MM.1S (cell line): ENCODE measurements around the gene CLOCK.

Source experiments
- DNase-seq: peaks from one replicate; pipeline ENCODE4 v3.0.0-alpha.2; 2015
- H2AFZ ChIP-seq: fragments of 300-600 bp; sonication (generic); 2 replicates; pipeline ENCODE4 v1.6.0; 2016; ENCODE audit warnings: antibody characterized with exemption, low read length
- H3F3A ChIP-seq: fragments of 300-600 bp; sonication (generic); 2 replicates; pipeline ENCODE4 v1.6.1; 2016; ENCODE audit warnings: mild to moderate bottlenecking, antibody characterized with exemption, low read length, moderate library complexity, mixed read lengths; ENCODE audit not compliant: insufficient read depth
- H3K27ac ChIP-seq: fragments of 300-600 bp; sonication (generic); 2 replicates; pipeline ENCODE4 v1.5.1; 2016; ENCODE audit warnings: mild to moderate bottlenecking, low read length
- H3K27me3 ChIP-seq: fragments of 300-600 bp; sonication (generic); replicated peaks from 2 replicates; pipeline ENCODE4 v1.6.0; 2016; ENCODE audit warnings: low read length; ENCODE audit not compliant: insufficient read depth
- H3K36me3 ChIP-seq: fragments of 300-600 bp; sonication (generic); replicated peaks from 2 replicates; pipeline ENCODE4 v1.6.1; 2016; ENCODE audit warnings: mild to moderate bottlenecking, low read length, mixed read lengths; ENCODE audit not compliant: insufficient read depth
- H3K4me1 ChIP-seq: fragments of 300-600 bp; sonication (generic); 2 replicates; pipeline ENCODE4 v1.6.1; 2016; ENCODE audit warnings: low read length, mixed read lengths
- H3K4me2 ChIP-seq: fragments of 300-600 bp; sonication (generic); 2 replicates; pipeline ENCODE4 v1.6.0; 2016; ENCODE audit warnings: low read depth, low read length
- H3K4me3 ChIP-seq: fragments of 300-600 bp; sonication (generic); 2 replicates; pipeline ENCODE4 v1.5.1; 2016; ENCODE audit warnings: low read length, mixed read lengths
- H3K79me2 ChIP-seq: fragments of 300-600 bp; sonication (generic); 2 replicates; pipeline ENCODE4 v1.6.1; 2016; ENCODE audit warnings: mixed run types, low read length, mixed read lengths
- H3K9ac ChIP-seq: fragments of 300-600 bp; sonication (generic); 2 replicates; pipeline ENCODE4 v1.6.1; 2016; ENCODE audit warnings: low read length, mixed read lengths
- H3K9me2 ChIP-seq: fragments of 300-600 bp; sonication (generic); replicated peaks from 2 replicates; pipeline ENCODE4 v1.6.1; 2016; ENCODE audit warnings: mild to moderate bottlenecking, low read length, mixed read lengths; ENCODE audit not compliant: insufficient read depth
- H3K9me3 ChIP-seq: fragments of 300-600 bp; sonication (generic); replicated peaks from 2 replicates; pipeline ENCODE4 v1.6.1; 2016; ENCODE audit warnings: mild to moderate bottlenecking, low read length, mixed read lengths; ENCODE audit not compliant: insufficient read depth
- H4K20me1 ChIP-seq: fragments of 300-600 bp; sonication (generic); 2 replicates; pipeline ENCODE4 v1.6.1; 2016; ENCODE audit warnings: mild to moderate bottlenecking, low read length, moderate library complexity, mixed read lengths; ENCODE audit not compliant: insufficient read depth
- EZH2 ChIP-seq: fragments of 300-600 bp; sonication (generic); optimal IDR thresholded peaks from 2 replicates; pipeline ENCODE3; 2017; ENCODE audit warnings: low read depth, mild to moderate bottlenecking, antibody characterized with exemption, low read length, mixed read lengths
- EZH2phosphoT487 ChIP-seq: fragments of 300-600 bp; sonication (generic); IDR thresholded peaks from 2 replicates; pipeline ENCODE4 v1.6.1; 2018; ENCODE audit warnings: antibody characterized with exemption, low read length
- TF ChIP-seq, protein P1 (sequence below): fragments of 300-600 bp; sonication (generic); IDR thresholded peaks from 2 replicates; pipeline ENCODE4 v1.5.1; 2016; ENCODE audit warnings: antibody characterized with exemption, low read length, mixed read lengths

The CLOCK gene

DNA sequence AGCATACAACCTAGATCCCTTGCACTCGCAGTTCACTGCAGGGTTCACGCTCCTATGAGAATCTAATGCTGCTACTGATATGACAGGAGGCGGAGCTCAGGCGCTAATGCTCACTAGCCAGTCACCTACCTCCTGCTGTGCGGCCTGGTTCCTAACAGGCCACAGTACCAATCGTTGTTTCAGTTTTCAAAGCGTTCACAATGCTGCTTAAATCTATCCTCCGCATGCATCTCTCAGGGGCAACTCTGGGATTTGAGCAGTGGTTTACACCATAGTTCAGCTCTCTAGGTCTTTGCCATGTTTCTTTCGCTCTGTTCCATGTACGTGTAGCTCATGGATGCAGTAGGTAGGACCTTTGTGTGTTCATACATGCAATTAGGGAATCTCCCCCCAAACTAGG is 47.2 kb downstream of the CLOCK start:
- H3F3A ChIP-seq: no peaks in the 10 kb centered on the region
- no peaks in the 10 kb centered on the region for H3K4me1 ChIP-seq
- no peak overlapping the region for H3K4me2 ChIP-seq
- H3K9me2 ChIP-seq: no peaks in the 10 kb centered on the region
- TF ChIP-seq, protein P1, sequence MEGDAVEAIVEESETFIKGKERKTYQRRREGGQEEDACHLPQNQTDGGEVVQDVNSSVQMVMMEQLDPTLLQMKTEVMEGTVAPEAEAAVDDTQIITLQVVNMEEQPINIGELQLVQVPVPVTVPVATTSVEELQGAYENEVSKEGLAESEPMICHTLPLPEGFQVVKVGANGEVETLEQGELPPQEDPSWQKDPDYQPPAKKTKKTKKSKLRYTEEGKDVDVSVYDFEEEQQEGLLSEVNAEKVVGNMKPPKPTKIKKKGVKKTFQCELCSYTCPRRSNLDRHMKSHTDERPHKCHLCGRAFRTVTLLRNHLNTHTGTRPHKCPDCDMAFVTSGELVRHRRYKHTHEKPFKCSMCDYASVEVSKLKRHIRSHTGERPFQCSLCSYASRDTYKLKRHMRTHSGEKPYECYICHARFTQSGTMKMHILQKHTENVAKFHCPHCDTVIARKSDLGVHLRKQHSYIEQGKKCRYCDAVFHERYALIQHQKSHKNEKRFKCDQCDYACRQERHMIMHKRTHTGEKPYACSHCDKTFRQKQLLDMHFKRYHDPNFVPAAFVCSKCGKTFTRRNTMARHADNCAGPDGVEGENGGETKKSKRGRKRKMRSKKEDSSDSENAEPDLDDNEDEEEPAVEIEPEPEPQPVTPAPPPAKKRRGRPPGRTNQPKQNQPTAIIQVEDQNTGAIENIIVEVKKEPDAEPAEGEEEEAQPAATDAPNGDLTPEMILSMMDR: no peak
- H3K36me3 ChIP-seq: no peaks in the 10 kb centered on the region
- no peak overlapping the region for H3K4me3 ChIP-seq
- H3K79me2 ChIP-seq: peaks cover 3% of the 10 kb centered on the region; the same call in 1 of the 2 replicates
- H3K27ac ChIP-seq: no peak overlapping the region
- H3K27me3 ChIP-seq: no peaks in the 10 kb centered on the region
- H2AFZ ChIP-seq: no peak overlapping the region
- no peaks in the 10 kb centered on the region for H4K20me1 ChIP-seq
- no peak overlapping the region for H3K9ac ChIP-seq
- no peaks in the 10 kb centered on the region for H3K9me3 ChIP-seq
- DNase-seq: no peak

DNA sequence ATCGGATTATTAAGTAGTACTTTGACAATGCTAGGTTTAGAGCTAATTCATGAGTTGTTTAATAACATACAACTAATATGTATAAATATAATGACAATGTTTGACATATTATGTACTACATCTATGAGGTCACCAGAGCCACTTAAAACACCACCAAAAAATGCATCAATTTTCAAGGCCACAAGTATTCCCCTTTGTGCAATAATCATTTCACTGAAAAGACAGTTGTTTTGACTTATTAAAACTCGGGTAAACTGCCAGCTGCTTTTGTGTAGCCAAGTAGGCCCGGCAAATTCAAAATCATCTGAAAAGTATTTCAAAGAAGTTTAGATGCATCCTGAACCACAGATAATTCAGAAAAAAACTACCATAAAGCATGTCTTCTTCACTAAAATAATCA is 48.7 kb downstream of the CLOCK start:
- DNase-seq: no peak
- Histone ChIP-seq H3F3A (no peaks in the 10 kb centered on the region), H3K4me3 (no peak overlapping the region), H3K9me2 (no peaks in the 10 kb centered on the region), H3K4me1 (no peaks in the 10 kb centered on the region), H3K9ac (no peak overlapping the region), H3K27ac (no peak overlapping the region), H3K4me2 (no peak overlapping the region), H3K79me2 (peaks cover 3% of the 10 kb centered on the region; the same call in 1 of the 2 replicates), H4K20me1 (no peaks in the 10 kb centered on the region), H3K36me3 (no peaks in the 10 kb centered on the region), H3K9me3 (no peaks in the 10 kb centered on the region), H2AFZ (no peak overlapping the region), H3K27me3 (no peaks in the 10 kb centered on the region)
- TF ChIP-seq, protein P1: no peak
- no peak for TF ChIP-seq EZH2phosphoT487
- no peak for TF ChIP-seq EZH2

DNA sequence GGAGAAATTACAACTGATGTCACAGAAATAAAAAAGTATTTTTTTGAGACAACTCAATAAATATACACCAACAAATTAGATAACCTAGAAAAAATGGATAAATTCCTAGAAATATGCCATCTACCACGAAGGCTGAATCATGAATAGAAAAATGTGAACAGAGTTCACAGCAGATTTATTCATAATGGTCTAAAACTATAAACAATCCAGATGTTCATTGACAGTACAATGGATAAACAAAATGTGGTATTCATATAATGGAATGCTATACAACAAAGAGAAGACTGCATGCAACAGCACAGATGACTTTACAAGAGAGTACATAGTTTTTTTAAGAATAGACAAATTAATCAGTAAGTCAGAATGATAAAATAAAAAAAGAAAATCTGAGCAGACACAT is 55.2 kb downstream of the CLOCK start:
- Histone ChIP-seq H4K20me1 (no peaks in the 10 kb centered on the region), H3K36me3 (no peaks in the 10 kb centered on the region), H3K27me3 (no peaks in the 10 kb centered on the region), H3K27ac (no peak overlapping the region), H2AFZ (no peak overlapping the region), H3K9me3 (no peaks in the 10 kb centered on the region), H3K9ac (no peak overlapping the region), H3K79me2 (peaks cover 9% of the 10 kb centered on the region; the same call in 1 of the 2 replicates), H3K4me3 (no peak overlapping the region), H3K9me2 (no peaks in the 10 kb centered on the region), H3K4me1 (no peaks in the 10 kb centered on the region), H3K4me2 (no peak overlapping the region), H3F3A (no peaks in the 10 kb centered on the region)
- no peak for TF ChIP-seq EZH2
- no peak for DNase-seq

DNA sequence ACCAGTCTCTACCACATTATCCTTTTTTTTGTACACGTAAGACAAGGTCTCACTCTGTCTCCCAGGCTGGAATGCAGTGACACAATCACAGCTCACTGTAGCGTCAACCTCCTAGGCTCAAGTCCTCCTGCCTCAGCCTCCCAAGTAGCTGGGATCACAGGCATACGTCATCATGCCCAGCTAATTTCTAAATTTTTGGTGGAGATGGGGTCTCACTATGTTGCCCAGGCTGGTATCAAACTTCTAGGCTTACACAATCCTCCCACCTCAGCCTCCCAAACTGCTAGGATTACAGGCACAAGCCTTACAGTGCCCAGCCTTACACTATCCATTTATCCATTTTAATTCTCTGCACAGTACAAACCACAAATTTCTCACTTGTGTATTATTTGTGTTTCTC is 58.0 kb downstream of the CLOCK start:
- no peaks in the 10 kb centered on the region for H4K20me1 ChIP-seq
- no peaks in the 10 kb centered on the region for H3K9me2 ChIP-seq
- peaks cover 9% of the 10 kb centered on the region; the same call in 1 of the 2 replicates for H3K79me2 ChIP-seq
- H3F3A ChIP-seq: no peaks in the 10 kb centered on the region
- H3K36me3 ChIP-seq: no peaks in the 10 kb centered on the region
- no peak overlapping the region for H3K4me3 ChIP-seq
- H2AFZ ChIP-seq: no peak overlapping the region
- DNase-seq: no peak
- no peaks in the 10 kb centered on the region for H3K4me1 ChIP-seq
- TF ChIP-seq EZH2 (no peak), EZH2phosphoT487 (no peak)
- TF ChIP-seq, protein P1: no peak
- no peak overlapping the region for H3K4me2 ChIP-seq
- H3K27me3 ChIP-seq: no peaks in the 10 kb centered on the region
- no peaks in the 10 kb centered on the region for H3K9me3 ChIP-seq
- H3K9ac ChIP-seq: no peak overlapping the region
- no peak overlapping the region for H3K27ac ChIP-seq
